Endothelial cell (in vitro differentiated cells): Measurements from ENCODE around the gene CADM2. TPM values are rescaled to one million over a fixed set of nuclear protein-coding genes. Genes with fewer than 3 reads are reported as not detected.
"Not testable (repeated sequence)": the region's sequence is repeated elsewhere in the genome, so short reads cannot be mapped to it uniquely, and the experiment has no call there.

Experiments
- DNase-seq: peaks from one replicate; pipeline ENCODE4 v3.0.0; 2021; ENCODE audit warnings: low spot score
- H3K27ac Mint-ChIP-seq: one replicate; pipeline ENCODE4 v1.8.0; 2021; ENCODE audit warnings: mixed read lengths, inconsistent platforms; ENCODE audit not compliant: unreplicated experiment
- H3K27me3 Mint-ChIP-seq: one replicate; pipeline ENCODE4 v1.8.0; 2021; ENCODE audit warnings: mild to moderate bottlenecking, moderate library complexity, mixed read lengths, inconsistent platforms; ENCODE audit not compliant: unreplicated experiment
- H3K36me3 Mint-ChIP-seq: one replicate; pipeline ENCODE4 v1.8.0; 2021; ENCODE audit warnings: mild to moderate bottlenecking, low read depth, mixed read lengths, inconsistent platforms; ENCODE audit not compliant: unreplicated experiment
- H3K4me1 Mint-ChIP-seq: one replicate; pipeline ENCODE4 v1.8.0; 2021; ENCODE audit warnings: mild to moderate bottlenecking, mixed read lengths, inconsistent platforms; ENCODE audit not compliant: unreplicated experiment
- H3K4me3 Mint-ChIP-seq: one replicate; pipeline ENCODE4 v1.8.0; 2021; ENCODE audit warnings: mild to moderate bottlenecking, mixed read lengths, inconsistent platforms; ENCODE audit not compliant: unreplicated experiment
- H3K9me3 Mint-ChIP-seq: one replicate; pipeline ENCODE4 v1.8.0; 2021; ENCODE audit warnings: mixed read lengths, inconsistent platforms; ENCODE audit not compliant: unreplicated experiment
- CTCF ChIP-seq: fragments of 200-600 bp; sonication (generic); IDR thresholded peaks from one replicate; pipeline ENCODE4 v1.5.0; 2021; ENCODE audit warnings: antibody characterized with exemption; ENCODE audit not compliant: unreplicated experiment
- total RNA-seq: library from RNA; stranded (reverse); fragmentation: NEBNext Ultra II Directional; extraction: Animal tissue kit (Norgen Biotek cat#: 25700); gene quantifications from one replicate; pipeline ENCODE4 v1.2.1, GENCODE V29; 2021; ENCODE audit not compliant: unreplicated experiment

The CADM2 gene
- total RNA-seq, 1 donor from 2014 or later, result 0.97 TPM

- Mint-ChIP-seq H3K27ac (no peak overlapping the region), H3K27me3 (no peaks in the 10 kb centered on the region), H3K4me3 (no peak overlapping the region), H3K4me1 (no peaks in the 10 kb centered on the region), H3K36me3 (no peaks in the 10 kb centered on the region), H3K9me3 (no peaks in the 10 kb centered on the region)
- no peak for DNase-seq
- TF ChIP-seq CTCF, result no peak
Measured at GRCh38 chr3:85706130-85706529, 747.3 kb downstream of the CADM2 start.

- not testable (repeated sequence) for H3K9me3 Mint-ChIP-seq, DNase-seq, H3K4me1 Mint-ChIP-seq, H3K27ac Mint-ChIP-seq, H3K36me3 Mint-ChIP-seq, H3K4me3 Mint-ChIP-seq, H3K27me3 Mint-ChIP-seq
Measured at GRCh38 chr3:85708325-85708724, 749.5 kb downstream of the CADM2 start.

- no peak for DNase-seq
- Mint-ChIP-seq H3K4me3 (no peak overlapping the region), H3K9me3 (no peaks in the 10 kb centered on the region), H3K27ac (no peak overlapping the region), H3K36me3 (no peaks in the 10 kb centered on the region), H3K4me1 (no peaks in the 10 kb centered on the region), H3K27me3 (no peaks in the 10 kb centered on the region)
- no peak for TF ChIP-seq CTCF
Measured at GRCh38 chr3:85709346-85709892, 750.6 kb downstream of the CADM2 start.

- Mint-ChIP-seq H3K4me3 (no peak overlapping the region), H3K4me1 (no peaks in the 10 kb centered on the region), H3K27me3 (no peaks in the 10 kb centered on the region), H3K9me3 (no peaks in the 10 kb centered on the region), H3K36me3 (no peaks in the 10 kb centered on the region), H3K27ac (no peak overlapping the region)
- no peak for TF ChIP-seq CTCF
- DNase-seq, result no peak
Measured at GRCh38 chr3:85710490-85710889, 751.7 kb downstream of the CADM2 start.

GRCh38 chr3:85721409-85722145 is 762.8 kb downstream of the CADM2 start:
- Mint-ChIP-seq H3K36me3 (peaks cover 6% of the 10 kb centered on the region), H3K27ac (no peak overlapping the region), H3K9me3 (no peaks in the 10 kb centered on the region), H3K27me3 (peaks cover 2% of the 10 kb centered on the region), H3K4me1 (no peaks in the 10 kb centered on the region), H3K4me3 (no peak overlapping the region)
- TF ChIP-seq CTCF, result no peak
- no peak for DNase-seq
